K562 (cell line): ENCODE data around the gene THADA. TPM values are rescaled to one million over a fixed set of nuclear protein-coding genes. Genes with fewer than 3 reads are reported as not detected.

ENCODE experiments used
- EZH2 ChIP-seq: IDR thresholded peaks from 2 replicates; pipeline ENCODE4 v1.6.1; 2012; ENCODE audit warnings: low read depth, mild to moderate bottlenecking, inconsistent platforms, low read length, borderline replicate concordance
- MEF2A ChIP-seq: IDR thresholded peaks from 2 replicates; pipeline ENCODE4 v1.6.1; 2011; ENCODE audit warnings: low read depth, mild to moderate bottlenecking, low read length, moderate library complexity; ENCODE audit not compliant: control insufficient read depth
- NCOA2 ChIP-seq, 2 experiments: fragments of 450-650 bp; IDR thresholded peaks; 2 replicates each; pipeline ENCODE4 v1.6.1; 2018; ENCODE audit warnings: mild to moderate bottlenecking in 2 of 2, moderate library complexity in 1 of 2; ENCODE audit not compliant: partially characterized antibody in 2 of 2
- NFE2 ChIP-seq: IDR thresholded peaks from 2 replicates; pipeline ENCODE4 v1.6.1; 2014; ENCODE audit warnings: antibody characterized with exemption, low read depth
- PCBP1 ChIP-seq: fragments of 200-400 bp; formaldehyde crosslinking; IDR thresholded peaks from 2 replicates; pipeline ENCODE4 v1.6.1; 2018; ENCODE audit warnings: mild to moderate bottlenecking, low read depth, low read length; ENCODE audit not compliant: poor library complexity, severe bottlenecking
- PML ChIP-seq: IDR thresholded peaks from 2 replicates; pipeline ENCODE4 v1.6.1; 2012; ENCODE audit warnings: low read length, inconsistent platforms
- PPARD ChIP-seq: fragments of 250-450 bp; sonication (Bioruptor Pico); IDR thresholded peaks from 2 replicates; pipeline ENCODE4 v1.8.0; 2022; ENCODE audit warnings: inconsistent platforms, mild to moderate bottlenecking, moderate library complexity
- PRMT5 ChIP-seq: sonication (generic); formaldehyde crosslinking; IDR thresholded peaks from 2 replicates; pipeline ENCODE4 v1.5.0; 2020; ENCODE audit warnings: missing genetic modification reagents
- RB1 ChIP-seq: fragments of 450-650 bp; IDR thresholded peaks from 2 replicates; pipeline ENCODE4 v1.6.1; 2017; ENCODE audit warnings: low read depth, mild to moderate bottlenecking
- RBBP5 ChIP-seq: fragments of 200-600 bp; sonication (generic); IDR thresholded peaks from 2 replicates; pipeline ENCODE4 v1.6.1; 2012; ENCODE audit warnings: borderline replicate concordance, mild to moderate bottlenecking, low read length, control low read depth, inconsistent platforms; ENCODE audit not compliant: insufficient read depth, poor library complexity, severe bottlenecking
- TFAP4 ChIP-seq: sonication (generic); formaldehyde crosslinking; IDR thresholded peaks from 2 replicates; pipeline ENCODE4 v1.8.0; 2022; ENCODE audit warnings: missing genetic modification reagents, mild to moderate bottlenecking, moderate library complexity, borderline replicate concordance
- ZBED1 ChIP-seq: IDR thresholded peaks from 2 replicates; pipeline ENCODE4 v1.6.1; 2014
- polyA plus RNA-seq, 8 experiments: library from polyadenylated mRNA; depleted of rRNA in 4 of 8; stranded (reverse) in 5 of 8; unstranded in 3 of 8; fragments of >200 nt; fragmentation: Nextera tagmentation in 2 of 8; fragmentation: Illumina TruSeq in 1 of 8; extraction: Ambion mirVana in 2 of 8; extraction: Trizol in 1 of 8; gene quantifications; 2 replicates each; pipeline versions ENCODE4 v1.2.1 to v1.2.3, GENCODE V29; 2011 to 2014; ENCODE audit warnings: inconsistent platforms in 1 of 8, missing spikeins in 1 of 8
- total RNA-seq, 7 experiments: library from RNA; depleted of rRNA in 6 of 7; stranded (reverse); fragments of >200 nt in 6 of 7; fragmentation: Illumina TruSeq in 2 of 7; extraction: Trizol in 2 of 7; gene quantifications; 2 replicates each; pipeline versions ENCODE4 v1.2.1 to v1.2.3, GENCODE V29; 2011 to 2021; ENCODE audit warnings: low replicate concordance in 1 of 7
- TF ChIP-seq, protein P1 (sequence below): fragments of 250-450 bp; sonication (Bioruptor Pico); IDR thresholded peaks from 2 replicates; pipeline ENCODE4 v1.4.0; 2020
- TF ChIP-seq, protein P2 (sequence below): fragments of 250-450 bp; sonication (Bioruptor Pico); IDR thresholded peaks from 2 replicates; pipeline ENCODE4 v1.9.0; 2021; ENCODE audit warnings: mild to moderate bottlenecking
- TF ChIP-seq, protein P3 (sequence below): fragments of 250-450 bp; sonication (Bioruptor Pico); IDR thresholded peaks from 2 replicates; pipeline ENCODE4 v1.8.0; 2022; ENCODE audit warnings: inconsistent platforms, mild to moderate bottlenecking, moderate library complexity, borderline replicate concordance

Gene THADA
- total and polyA plus RNA-seq, 9 of the 15 experiments (the other 6 are each of a cell fraction or from before 2014, with no cell fraction given) = 17.8 to 34.7 (median 31.9) TPM

GRCh38 chr2:43219383-43220228, 376.2 kb downstream of the THADA start (continued):
- TF ChIP-seq, protein P1, sequence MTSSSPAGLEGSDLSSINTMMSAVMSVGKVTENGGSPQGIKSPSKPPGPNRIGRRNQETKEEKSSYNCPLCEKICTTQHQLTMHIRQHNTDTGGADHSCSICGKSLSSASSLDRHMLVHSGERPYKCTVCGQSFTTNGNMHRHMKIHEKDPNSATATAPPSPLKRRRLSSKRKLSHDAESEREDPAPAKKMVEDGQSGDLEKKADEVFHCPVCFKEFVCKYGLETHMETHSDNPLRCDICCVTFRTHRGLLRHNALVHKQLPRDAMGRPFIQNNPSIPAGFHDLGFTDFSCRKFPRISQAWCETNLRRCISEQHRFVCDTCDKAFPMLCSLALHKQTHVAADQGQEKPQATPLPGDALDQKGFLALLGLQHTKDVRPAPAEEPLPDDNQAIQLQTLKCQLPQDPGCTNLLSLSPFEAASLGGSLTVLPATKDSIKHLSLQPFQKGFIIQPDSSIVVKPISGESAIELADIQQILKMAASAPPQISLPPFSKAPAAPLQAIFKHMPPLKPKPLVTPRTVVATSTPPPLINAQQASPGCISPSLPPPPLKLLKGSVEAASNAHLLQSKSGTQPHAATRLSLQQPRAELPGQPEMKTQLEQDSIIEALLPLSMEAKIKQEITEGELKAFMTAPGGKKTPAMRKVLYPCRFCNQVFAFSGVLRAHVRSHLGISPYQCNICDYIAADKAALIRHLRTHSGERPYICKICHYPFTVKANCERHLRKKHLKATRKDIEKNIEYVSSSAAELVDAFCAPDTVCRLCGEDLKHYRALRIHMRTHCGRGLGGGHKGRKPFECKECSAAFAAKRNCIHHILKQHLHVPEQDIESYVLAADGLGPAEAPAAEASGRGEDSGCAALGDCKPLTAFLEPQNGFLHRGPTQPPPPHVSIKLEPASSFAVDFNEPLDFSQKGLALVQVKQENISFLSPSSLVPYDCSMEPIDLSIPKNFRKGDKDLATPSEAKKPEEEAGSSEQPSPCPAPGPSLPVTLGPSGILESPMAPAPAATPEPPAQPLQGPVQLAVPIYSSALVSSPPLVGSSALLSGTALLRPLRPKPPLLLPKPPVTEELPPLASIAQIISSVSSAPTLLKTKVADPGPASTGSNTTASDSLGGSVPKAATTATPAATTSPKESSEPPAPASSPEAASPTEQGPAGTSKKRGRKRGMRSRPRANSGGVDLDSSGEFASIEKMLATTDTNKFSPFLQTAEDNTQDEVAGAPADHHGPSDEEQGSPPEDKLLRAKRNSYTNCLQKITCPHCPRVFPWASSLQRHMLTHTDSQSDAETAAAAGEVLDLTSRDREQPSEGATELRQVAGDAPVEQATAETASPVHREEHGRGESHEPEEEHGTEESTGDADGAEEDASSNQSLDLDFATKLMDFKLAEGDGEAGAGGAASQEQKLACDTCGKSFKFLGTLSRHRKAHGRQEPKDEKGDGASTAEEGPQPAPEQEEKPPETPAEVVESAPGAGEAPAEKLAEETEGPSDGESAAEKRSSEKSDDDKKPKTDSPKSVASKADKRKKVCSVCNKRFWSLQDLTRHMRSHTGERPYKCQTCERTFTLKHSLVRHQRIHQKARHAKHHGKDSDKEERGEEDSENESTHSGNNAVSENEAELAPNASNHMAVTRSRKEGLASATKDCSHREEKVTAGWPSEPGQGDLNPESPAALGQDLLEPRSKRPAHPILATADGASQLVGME (CRISPR knock-in tag) = no peak
- TF ChIP-seq RBBP5 (peak; percentile 53), ZBED1 (no peak), EZH2 (no peak), TFAP4 (CRISPR knock-in tag) (peak; percentile 91), MEF2A (no peak), PPARD (CRISPR knock-in tag) (no peak), PML (peak; percentile 49), PCBP1 (no peak), PRMT5 (CRISPR knock-in tag) (no peak), NCOA2 (IDR thresholded peaks at IDR 0.05; ENCODE audit: partially characterized antibody in 2 of 2) (no peak), RB1 (peak; percentile 23; the same call in 1 of the 2 replicates), NFE2 (no peak)
- TF ChIP-seq, protein P2, sequence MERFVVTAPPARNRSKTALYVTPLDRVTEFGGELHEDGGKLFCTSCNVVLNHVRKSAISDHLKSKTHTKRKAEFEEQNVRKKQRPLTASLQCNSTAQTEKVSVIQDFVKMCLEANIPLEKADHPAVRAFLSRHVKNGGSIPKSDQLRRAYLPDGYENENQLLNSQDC (CRISPR knock-in tag) = no peak
- TF ChIP-seq, protein P3, sequence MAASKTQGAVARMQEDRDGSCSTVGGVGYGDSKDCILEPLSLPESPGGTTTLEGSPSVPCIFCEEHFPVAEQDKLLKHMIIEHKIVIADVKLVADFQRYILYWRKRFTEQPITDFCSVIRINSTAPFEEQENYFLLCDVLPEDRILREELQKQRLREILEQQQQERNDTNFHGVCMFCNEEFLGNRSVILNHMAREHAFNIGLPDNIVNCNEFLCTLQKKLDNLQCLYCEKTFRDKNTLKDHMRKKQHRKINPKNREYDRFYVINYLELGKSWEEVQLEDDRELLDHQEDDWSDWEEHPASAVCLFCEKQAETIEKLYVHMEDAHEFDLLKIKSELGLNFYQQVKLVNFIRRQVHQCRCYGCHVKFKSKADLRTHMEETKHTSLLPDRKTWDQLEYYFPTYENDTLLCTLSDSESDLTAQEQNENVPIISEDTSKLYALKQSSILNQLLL (CRISPR knock-in tag) = no peak
